Kidney epithelial cell (primary cell): ENCODE measurements around the gene RHAG. TPM values are rescaled to one million over a fixed set of nuclear protein-coding genes. Genes with fewer than 3 reads are reported as not detected.

ENCODE experiments used
- DNase-seq: peaks from one replicate; pipeline ENCODE4 v3.0.0-alpha.2; 2010; ENCODE audit warnings: low read depth
- H3K27me3 ChIP-seq: 2 replicates; pipeline ENCODE4 v1.6.0; 2011; ENCODE audit warnings: low read length; ENCODE audit not compliant: control insufficient read depth, insufficient read depth
- H3K36me3 ChIP-seq: 2 replicates; pipeline ENCODE4 v1.5.1; 2011; ENCODE audit warnings: low read length; ENCODE audit not compliant: control insufficient read depth, insufficient read depth
- H3K4me3 ChIP-seq: 2 replicates; pipeline ENCODE4 v1.5.1; 2011; ENCODE audit warnings: low read depth, mild to moderate bottlenecking, control low read depth, low read length
- total RNA-seq: library from RNA; depleted of rRNA; stranded (reverse); fragments of >200 nt; gene quantifications from 2 replicates; pipeline ENCODE4 v1.2.3, GENCODE V29; 2015
- TF ChIP-seq, protein P1 (sequence below): IDR thresholded peaks from 2 replicates; pipeline ENCODE4 v1.5.1; 2011; ENCODE audit warnings: mild to moderate bottlenecking, moderate library complexity, low read length, control low read depth, inconsistent platforms; ENCODE audit not compliant: insufficient read depth, poor library complexity, severe bottlenecking

The RHAG gene
- total RNA-seq, 1 donor from 2014 or later, result not detected

- no peak for DNase-seq
- Histone ChIP-seq H3K36me3 (no peaks in the 10 kb centered on the region), H3K27me3 (no peaks in the 10 kb centered on the region), H3K4me3 (no peak overlapping the region)
- TF ChIP-seq, protein P1, sequence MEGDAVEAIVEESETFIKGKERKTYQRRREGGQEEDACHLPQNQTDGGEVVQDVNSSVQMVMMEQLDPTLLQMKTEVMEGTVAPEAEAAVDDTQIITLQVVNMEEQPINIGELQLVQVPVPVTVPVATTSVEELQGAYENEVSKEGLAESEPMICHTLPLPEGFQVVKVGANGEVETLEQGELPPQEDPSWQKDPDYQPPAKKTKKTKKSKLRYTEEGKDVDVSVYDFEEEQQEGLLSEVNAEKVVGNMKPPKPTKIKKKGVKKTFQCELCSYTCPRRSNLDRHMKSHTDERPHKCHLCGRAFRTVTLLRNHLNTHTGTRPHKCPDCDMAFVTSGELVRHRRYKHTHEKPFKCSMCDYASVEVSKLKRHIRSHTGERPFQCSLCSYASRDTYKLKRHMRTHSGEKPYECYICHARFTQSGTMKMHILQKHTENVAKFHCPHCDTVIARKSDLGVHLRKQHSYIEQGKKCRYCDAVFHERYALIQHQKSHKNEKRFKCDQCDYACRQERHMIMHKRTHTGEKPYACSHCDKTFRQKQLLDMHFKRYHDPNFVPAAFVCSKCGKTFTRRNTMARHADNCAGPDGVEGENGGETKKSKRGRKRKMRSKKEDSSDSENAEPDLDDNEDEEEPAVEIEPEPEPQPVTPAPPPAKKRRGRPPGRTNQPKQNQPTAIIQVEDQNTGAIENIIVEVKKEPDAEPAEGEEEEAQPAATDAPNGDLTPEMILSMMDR, result no peak
Observed at GRCh38 chr6:49653438-49653837, 16.8 kb upstream of the RHAG start.

GRCh38 chr6:49651239-49651638 lies 14.6 kb upstream of the RHAG start:
- Histone ChIP-seq H3K4me3 (no peak overlapping the region), H3K36me3 (no peaks in the 10 kb centered on the region), H3K27me3 (no peaks in the 10 kb centered on the region)
- DNase-seq, result no peak
- TF ChIP-seq, protein P1, result no peak

GRCh38 chr6:49649988-49650387 lies 13.3 kb upstream of the RHAG start:
- no peak for DNase-seq
- TF ChIP-seq, protein P1, result no peak
- no peak overlapping the region for H3K4me3 ChIP-seq

DNA sequence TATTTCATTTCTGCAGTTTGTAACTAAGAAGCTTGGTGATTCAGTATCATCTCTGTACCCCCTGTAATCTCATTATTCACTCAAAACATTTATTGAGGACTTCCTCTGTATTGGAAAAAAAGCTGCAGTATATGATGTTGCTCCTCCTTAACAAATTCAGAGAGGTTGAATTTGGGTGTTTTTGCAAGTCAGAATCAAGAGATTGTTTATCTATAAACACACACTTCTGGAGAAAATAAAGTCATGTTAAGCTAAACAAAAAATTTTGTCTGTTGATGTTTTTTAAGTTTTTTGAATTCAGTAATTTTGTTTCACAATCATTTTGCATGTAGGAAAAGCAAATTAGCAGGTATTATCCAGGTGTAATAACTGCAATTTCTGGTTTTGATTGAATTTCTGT lies 11.4 kb upstream of the RHAG start:
- no peaks in the 10 kb centered on the region for H3K27me3 ChIP-seq
- H3K4me3 ChIP-seq, result no peak overlapping the region
- TF ChIP-seq, protein P1, result no peak
- no peak for DNase-seq
- H3K36me3 ChIP-seq, result no peaks in the 10 kb centered on the region

More at GRCh38 chr6:49649988-49650387, 13.3 kb upstream of the RHAG start:
- no peaks in the 10 kb centered on the region for H3K27me3 ChIP-seq
- H3K36me3 ChIP-seq, result no peaks in the 10 kb centered on the region

DNA sequence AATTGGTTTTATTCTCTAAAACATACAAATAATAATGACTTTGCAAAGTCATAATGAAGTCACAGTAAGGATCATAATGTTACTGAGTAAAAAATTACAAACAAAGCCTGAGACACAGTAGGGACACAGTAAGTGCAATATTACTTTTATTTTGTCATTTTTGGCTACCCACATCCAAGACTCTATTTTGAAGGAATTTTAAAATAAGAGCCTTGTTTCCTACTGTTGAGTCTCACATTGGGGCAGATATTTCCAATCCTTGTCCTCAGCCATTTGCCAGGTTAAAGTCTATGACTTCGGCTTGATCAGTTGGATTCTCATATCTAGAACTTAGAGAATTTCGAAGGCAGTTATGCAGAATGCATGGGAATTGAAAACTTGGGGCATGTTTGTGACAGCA lies 10.8 kb upstream of the RHAG start:
- no peaks in the 10 kb centered on the region for H3K27me3 ChIP-seq
- H3K36me3 ChIP-seq, result no peaks in the 10 kb centered on the region
- no peak overlapping the region for H3K4me3 ChIP-seq
- TF ChIP-seq, protein P1, result no peak
- DNase-seq, result no peak

- DNase-seq, result no peak
- TF ChIP-seq, protein P1, result no peak
Observed at GRCh38 chr6:49646942-49647341, 10.3 kb upstream of the RHAG start.

More at GRCh38 chr6:49646942-49647341, 10.3 kb upstream of the RHAG start:
- Histone ChIP-seq H3K4me3 (no peak overlapping the region), H3K27me3 (no peaks in the 10 kb centered on the region), H3K36me3 (no peaks in the 10 kb centered on the region)
